ENCODE measurements around the gene PUS7.
"Not testable (repeated sequence)": the region's sequence is repeated elsewhere in the genome, so short reads cannot be mapped to it uniquely, and the experiment has no call there.

The PUS7 gene

GRCh38 chr7:105530126-105530525 lies 8.1 kb upstream of the PUS7 start:
- no peaks in the 10 kb centered on the region for H3K27me3 ChIP-seq (replicated peaks; ENCODE audit: insufficient read depth, low read length)
- no peaks in the 10 kb centered on the region for H4K20me1 ChIP-seq (ENCODE audit: insufficient read depth, low read length)
- H3K4me1 ChIP-seq (ENCODE audit: low read length), result peaks cover 10% of the 10 kb centered on the region
- H3K4me2 ChIP-seq (ENCODE audit: low read depth, low read length), result no peak overlapping the region
- no peaks in the 10 kb centered on the region for H3K36me3 ChIP-seq (replicated peaks; ENCODE audit: insufficient read depth, low read length)
- H3K4me3 ChIP-seq (ENCODE audit: low read length), result no peak overlapping the region
- peaks cover 29% of the 10 kb centered on the region for H3K79me2 ChIP-seq (ENCODE audit: low read length)
- H2AFZ ChIP-seq (ENCODE audit: low read length), result no peak overlapping the region
- peaks cover 12% of the 10 kb centered on the region for H3F3A ChIP-seq (ENCODE audit: insufficient read depth, low read length)
- no peaks in the 10 kb centered on the region for H3K9me2 ChIP-seq (replicated peaks; ENCODE audit: insufficient read depth, low read length)
- no peak for TF ChIP-seq CTCF (IDR thresholded peaks at IDR 0.05; ENCODE audit: low read length)
- DNase-seq, result no peak
- H3K9ac ChIP-seq (ENCODE audit: low read length), result no peak overlapping the region
- no peak overlapping the region for H3K27ac ChIP-seq (ENCODE audit: low read length)
- H3K9me3 ChIP-seq (replicated peaks; ENCODE audit: insufficient read depth, low read length), result no peaks in the 10 kb centered on the region

GRCh38 chr7:105527737-105528136 lies 5.7 kb upstream of the PUS7 start:
- H3K9me3 ChIP-seq (replicated peaks; ENCODE audit: insufficient read depth, low read length); H4K20me1 ChIP-seq (ENCODE audit: insufficient read depth, low read length); H3K27me3 ChIP-seq (replicated peaks; ENCODE audit: insufficient read depth, low read length); H3K79me2 ChIP-seq (ENCODE audit: low read length); H3K4me2 ChIP-seq (ENCODE audit: low read depth, low read length); H3K36me3 ChIP-seq (replicated peaks; ENCODE audit: insufficient read depth, low read length); H3K9ac ChIP-seq (ENCODE audit: low read length); H3K4me3 ChIP-seq (ENCODE audit: low read length); H3K9me2 ChIP-seq (replicated peaks; ENCODE audit: insufficient read depth, low read length); DNase-seq; H3K4me1 ChIP-seq (ENCODE audit: low read length); H3K27ac ChIP-seq (ENCODE audit: low read length); H2AFZ ChIP-seq (ENCODE audit: low read length): not testable (repeated sequence)
- peaks cover 12% of the 10 kb centered on the region for H3F3A ChIP-seq (ENCODE audit: insufficient read depth, low read length)

- Histone ChIP-seq H3K4me2 (ENCODE audit: low read depth, low read length) (no peak overlapping the region), H3F3A (ENCODE audit: insufficient read depth, low read length) (no peaks in the 10 kb centered on the region)
- DNase-seq, result no peak
These were observed 2.8 kb upstream of the PUS7 start for GRCh38 chr7:105524840-105525239.

GRCh38 chr7:105524423-105524822 lies 2.4 kb upstream of the PUS7 start:
- not testable (repeated sequence) for H3K27ac ChIP-seq (ENCODE audit: low read length); H3K4me3 ChIP-seq (ENCODE audit: low read length); H3K9me2 ChIP-seq (replicated peaks; ENCODE audit: insufficient read depth, low read length); H3F3A ChIP-seq (ENCODE audit: insufficient read depth, low read length); H3K4me1 ChIP-seq (ENCODE audit: low read length); H3K4me2 ChIP-seq (ENCODE audit: low read depth, low read length); DNase-seq; H3K9ac ChIP-seq (ENCODE audit: low read length); H4K20me1 ChIP-seq (ENCODE audit: insufficient read depth, low read length); H2AFZ ChIP-seq (ENCODE audit: low read length); H3K27me3 ChIP-seq (replicated peaks; ENCODE audit: insufficient read depth, low read length); H3K9me3 ChIP-seq (replicated peaks; ENCODE audit: insufficient read depth, low read length); H3K36me3 ChIP-seq (replicated peaks; ENCODE audit: insufficient read depth, low read length)
- peaks cover 19% of the 10 kb centered on the region for H3K79me2 ChIP-seq (ENCODE audit: low read length)

More at GRCh38 chr7:105524840-105525239, 2.8 kb upstream of the PUS7 start:
- no peaks in the 10 kb centered on the region for H3K9me3 ChIP-seq (replicated peaks; ENCODE audit: insufficient read depth, low read length)
- H3K79me2 ChIP-seq (ENCODE audit: low read length), result peaks cover 15% of the 10 kb centered on the region
- H3K9ac ChIP-seq (ENCODE audit: low read length), result no peak overlapping the region
- H3K36me3 ChIP-seq (replicated peaks; ENCODE audit: insufficient read depth, low read length), result no peaks in the 10 kb centered on the region
- H2AFZ ChIP-seq (ENCODE audit: low read length), result no peak overlapping the region
- no peaks in the 10 kb centered on the region for H4K20me1 ChIP-seq (ENCODE audit: insufficient read depth, low read length)
- no peak overlapping the region for H3K27ac ChIP-seq (ENCODE audit: low read length)
- no peak for TF ChIP-seq EZH2phosphoT487 (IDR thresholded peaks at IDR 0.05; ENCODE audit: low read length)
- TF ChIP-seq EZH2 (optimal IDR thresholded peaks at IDR 0.05; ENCODE audit: low read depth, low read length), result no peak
- TF ChIP-seq CTCF (IDR thresholded peaks at IDR 0.05; ENCODE audit: low read length), result no peak
- no peaks in the 10 kb centered on the region for H3K27me3 ChIP-seq (replicated peaks; ENCODE audit: insufficient read depth, low read length)
- H3K4me1 ChIP-seq (ENCODE audit: low read length), result peaks cover 6% of the 10 kb centered on the region; the same call in 1 of the 2 replicates
- no peaks in the 10 kb centered on the region for H3K9me2 ChIP-seq (replicated peaks; ENCODE audit: insufficient read depth, low read length)
- H3K4me3 ChIP-seq (ENCODE audit: low read length), result no peak overlapping the region

Data from MM.1S (cell line).